ENCODE results near the gene TGM2. TPM values are rescaled to one million over a fixed set of nuclear protein-coding genes. Genes with fewer than 3 reads are reported as not detected.

TGM2 gene
- total RNA-seq, 1 donor from 2014 or later: 143 TPM

GRCh38 chr20:38092915-38093314 is 72.2 kb downstream of the TGM2 start:
- DNase-seq (ENCODE audit: low spot score): no peak

- no peak for DNase-seq (ENCODE audit: low spot score)
These were observed 72.7 kb downstream of the TGM2 start for GRCh38 chr20:38092260-38092857.

- no peak for DNase-seq (ENCODE audit: low spot score)
These were observed 73.4 kb downstream of the TGM2 start for GRCh38 chr20:38091441-38092216.

GRCh38 chr20:38090061-38090460 is 75.0 kb downstream of the TGM2 start:
- DNase-seq (ENCODE audit: low spot score): no peak

GRCh38 chr20:38089500-38089899 is 75.6 kb downstream of the TGM2 start:
- DNase-seq (ENCODE audit: low spot score): no peak

GRCh38 chr20:38085026-38085425 is 80.0 kb downstream of the TGM2 start:
- DNase-seq (ENCODE audit: low spot score): no peak

GRCh38 chr20:38084425-38084951 is 80.6 kb downstream of the TGM2 start:
- DNase-seq (ENCODE audit: low spot score): no peak

- no peak for DNase-seq (ENCODE audit: low spot score)
These were observed 81.6 kb downstream of the TGM2 start for GRCh38 chr20:38083338-38084048.

GRCh38 chr20:38082894-38083293 is 82.2 kb downstream of the TGM2 start:
- no peak for DNase-seq (ENCODE audit: low spot score)

GRCh38 chr20:38081575-38081974 is 83.5 kb downstream of the TGM2 start:
- no peak for DNase-seq (ENCODE audit: low spot score)

GRCh38 chr20:38079353-38079752 is 85.7 kb downstream of the TGM2 start:
- DNase-seq (ENCODE audit: low spot score): no peak

GRCh38 chr20:38078084-38078483 is 87.0 kb downstream of the TGM2 start:
- no peak for DNase-seq (ENCODE audit: low spot score)

Other genes starting within 250 kb of the TGM2 start
- gene TTI1, start 131.8 kb downstream of the TGM2 start, total RNA-seq: 29.5 TPM
- 61.3 TPM for gene RPRD1B, start 131.5 kb downstream of the TGM2 start, total RNA-seq
- 3.9 TPM for gene KIAA1755, start 95.5 kb upstream of the TGM2 start, total RNA-seq
- not detected for gene BPI, start 138.9 kb upstream of the TGM2 start, total RNA-seq
- gene LBP, start 181.2 kb upstream of the TGM2 start, total RNA-seq: 0.83 TPM